Panc1 (cell line): Measurements from ENCODE around the gene FAM174B. TPM values are rescaled to one million over a fixed set of nuclear protein-coding genes. Genes with fewer than 3 reads are reported as not detected.

Source experiments
- ATAC-seq: fragments of 200-7000 bp; cut with Tn5 transposase; 2 replicates; pipeline ENCODE4 v1.9.1; 2020; ENCODE audit warnings: mild to moderate bottlenecking, moderate library complexity
- BruUV-seq: library from RNA; stranded (reverse); fragments of 400-500 nt; replicated peaks from 2 replicates; lab custom pipeline; 2021; lab: Mats Ljungman, UMichigan
- CTCF ChIA-PET: fragments of 300-600 bp; sonication (Branson Sonifier 250); formaldehyde crosslinking; loops from one replicate; lab custom pipeline; 2022; ENCODE audit warnings: antibody characterized with exemption; lab: Charles Lee
- POLR2A ChIA-PET: fragments of 300-600 bp; sonication (Branson Sonifier 250); formaldehyde crosslinking; loops from one replicate; lab custom pipeline; 2022; ENCODE audit warnings: antibody characterized with exemption; lab: Charles Lee
- DNase-seq: peaks from one replicate; pipeline ENCODE4 v3.0.0-alpha.2; 2010; ENCODE audit warnings: low read depth, low spot score
- H3K27ac ChIP-seq: 2 replicates; pipeline ENCODE4 v1.5.1; 2011; ENCODE audit warnings: mild to moderate bottlenecking, low read length, inconsistent platforms
- H3K27me3 ChIP-seq: fragments of 200-500 bp; sonication (Bioruptor generic); 2 replicates; pipeline ENCODE4 v1.6.0; 2014; ENCODE audit warnings: low read length, inconsistent platforms; ENCODE audit not compliant: control insufficient read depth, insufficient read depth
- H3K36me3 ChIP-seq: fragments of 200-500 bp; sonication (Bioruptor generic); 2 replicates; pipeline ENCODE4 v1.5.1; 2014; ENCODE audit warnings: inconsistent platforms, mild to moderate bottlenecking, low read length, moderate library complexity; ENCODE audit not compliant: control insufficient read depth, insufficient read depth
- H3K4me1 ChIP-seq: 2 replicates; pipeline ENCODE4 v1.5.1; 2011; ENCODE audit warnings: inconsistent platforms, mild to moderate bottlenecking, low read length, moderate library complexity; ENCODE audit not compliant: control insufficient read depth, insufficient read depth
- H3K4me3 ChIP-seq, 2 experiments: 2 replicates each; pipeline ENCODE4 v1.5.1; 2011 to 2012; ENCODE audit warnings: low read depth in 2 of 2, low read length in 2 of 2, mild to moderate bottlenecking in 2 of 2, inconsistent platforms in 1 of 2, moderate library complexity in 1 of 2
- H3K9me3 ChIP-seq: fragments of 200-500 bp; sonication (Bioruptor generic); 2 replicates; pipeline ENCODE4 v1.5.1; 2014; ENCODE audit warnings: low read depth, mild to moderate bottlenecking, inconsistent platforms, low read length, moderate library complexity; ENCODE audit not compliant: control insufficient read depth, insufficient read depth
- CTCF ChIP-seq: fragments of 450-650 bp; IDR thresholded peaks from 2 replicates; pipeline ENCODE4 v1.5.1; 2017; ENCODE audit warnings: mild to moderate bottlenecking
- POLR2AphosphoS5 ChIP-seq: IDR thresholded peaks from 2 replicates; pipeline ENCODE4 v1.6.1; 2012; ENCODE audit warnings: mild to moderate bottlenecking, low read depth, low read length, moderate library complexity
- REST ChIP-seq, 2 experiments: IDR thresholded peaks; 2 replicates each; pipeline ENCODE4 v1.6.1; 2011 to 2012; ENCODE audit warnings: low read depth in 2 of 2, control low read depth in 1 of 2, low read length in 1 of 2, mild to moderate bottlenecking in 1 of 2, moderate library complexity in 1 of 2; ENCODE audit not compliant: insufficient read depth in 1 of 2
- SIN3A ChIP-seq: IDR thresholded peaks from 2 replicates; pipeline ENCODE4 v1.6.1; 2012; ENCODE audit warnings: low read depth, mild to moderate bottlenecking, low read length, moderate library complexity, borderline replicate concordance; ENCODE audit not compliant: insufficient read depth
- TCF7L2 ChIP-seq: IDR thresholded peaks from 2 replicates; pipeline ENCODE4 v1.6.1; 2011; ENCODE audit warnings: mild to moderate bottlenecking, low read depth, low read length, inconsistent platforms
- in situ Hi-C: cut with HindIII; loops from 2 replicates; pipeline ENCODE4 v1.10.0; 2016; ENCODE audit warnings: low sequenced_read_pairs, low pct_unique_long_range_greater_than_20kb
- intact Hi-C: fragments of 100-400 bp; cut with micrococcal nuclease; formaldehyde crosslinking; loops from one replicate; pipeline ENCODE4 v1.10.0; 2022; ENCODE audit not compliant: unreplicated experiment
- total RNA-seq: library from RNA; stranded (reverse); gene quantifications from one replicate; pipeline ENCODE4 v1.2.1, GENCODE V29; 2021; ENCODE audit not compliant: unreplicated experiment

The FAM174B gene
- total RNA-seq, 1 experiment from 2014 or later: 30.7 TPM

DNA sequence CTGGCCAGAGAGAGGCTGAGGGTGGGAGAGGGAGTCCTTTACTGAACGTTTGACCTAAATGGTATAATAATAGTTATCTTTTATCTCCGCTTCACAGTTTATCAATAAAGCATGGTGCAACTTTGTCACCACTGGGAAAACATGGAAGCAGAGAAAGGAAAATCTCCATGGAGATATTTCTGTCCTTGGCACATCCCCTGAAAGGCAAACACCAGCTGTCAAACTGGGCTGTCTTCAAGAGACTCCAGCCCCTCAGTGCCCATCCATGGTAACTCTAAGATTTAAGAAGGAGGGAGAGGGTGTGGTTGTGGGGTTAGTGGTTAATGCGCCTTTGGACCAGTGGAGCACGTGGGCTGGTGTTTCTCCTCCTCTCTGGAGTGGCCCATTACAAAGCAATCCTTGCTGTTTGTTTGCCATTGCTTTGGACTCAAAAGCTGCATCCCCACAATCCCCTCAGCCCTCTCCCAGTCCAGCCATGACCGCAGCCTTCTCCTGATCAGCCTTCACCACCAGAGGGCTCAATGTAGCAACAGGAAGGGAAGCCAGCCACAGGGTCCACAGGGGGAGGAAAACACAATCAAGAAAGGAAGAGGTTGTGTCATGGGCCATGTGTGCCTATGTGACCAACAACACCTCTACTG, 38.2 kb upstream of the FAM174B start:
- POLR2A ChIA-PET: no interaction called here
- intact Hi-C loops: no loop called here
- Histone ChIP-seq H3K27ac (no peak overlapping the region), H3K4me1 (peaks cover 5% of the 10 kb centered on the region; the same call in 1 of the 2 replicates), H3K9me3 (no peaks in the 10 kb centered on the region), H3K36me3 (no peaks in the 10 kb centered on the region), H3K4me3 (no peak overlapping the region), H3K27me3 (no peaks in the 10 kb centered on the region)
- no TSS peak for BruUV-seq
- in situ Hi-C loops: no loop called here
- TF ChIP-seq REST (IDR thresholded peaks at IDR 0.05; ENCODE audit: insufficient read depth in 1 of 2, low read depth in 2 of 2, low read length in 1 of 2): no peak
- TF ChIP-seq CTCF: peak; percentile 78
- TF ChIP-seq SIN3A: no peak
- TF ChIP-seq POLR2AphosphoS5: no peak
- TF ChIP-seq TCF7L2: no peak
- ATAC-seq (peak; percentile 92), DNase-seq (no peak)
- CTCF ChIA-PET: no interaction called here

- ATAC-seq: no peak
- no TSS peak for BruUV-seq
- intact Hi-C loops: no loop called here
- Histone ChIP-seq H3K4me3 (no peak overlapping the region), H3K36me3 (no peaks in the 10 kb centered on the region), H3K4me1 (0 out of 2 replicates have a peak, but pooled peaks cover 5% of the 10 kb centered on the region), H3K27ac (no peak overlapping the region), H3K9me3 (no peaks in the 10 kb centered on the region), H3K27me3 (no peaks in the 10 kb centered on the region)
- ChIA-PET POLR2A (no interaction called here), CTCF (no interaction called here)
- no peak for DNase-seq
- in situ Hi-C loops: no loop called here
- no peak for TF ChIP-seq SIN3A
- TF ChIP-seq POLR2AphosphoS5: no peak
- TF ChIP-seq REST (IDR thresholded peaks at IDR 0.05; ENCODE audit: insufficient read depth in 1 of 2, low read depth in 2 of 2, low read length in 1 of 2): no peak
- no peak for TF ChIP-seq CTCF
- TF ChIP-seq TCF7L2: no peak
Measured at GRCh38 chr15:92690395-92690794, 34.8 kb upstream of the FAM174B start.
